Kidney epithelial cell (primary cell): ENCODE measurements around the gene FLVCR2. TPM values are rescaled to one million over a fixed set of nuclear protein-coding genes. Genes with fewer than 3 reads are reported as not detected.

Experiments used
- DNase-seq: peaks from one replicate; pipeline ENCODE4 v3.0.0-alpha.2; 2010; ENCODE audit warnings: low read depth
- H3K27me3 ChIP-seq: 2 replicates; pipeline ENCODE4 v1.6.0; 2011; ENCODE audit warnings: low read length; ENCODE audit not compliant: control insufficient read depth, insufficient read depth
- H3K36me3 ChIP-seq: 2 replicates; pipeline ENCODE4 v1.5.1; 2011; ENCODE audit warnings: low read length; ENCODE audit not compliant: control insufficient read depth, insufficient read depth
- H3K4me3 ChIP-seq: 2 replicates; pipeline ENCODE4 v1.5.1; 2011; ENCODE audit warnings: low read depth, mild to moderate bottlenecking, control low read depth, low read length
- CTCF ChIP-seq: IDR thresholded peaks from 2 replicates; pipeline ENCODE4 v1.5.1; 2011; ENCODE audit warnings: mild to moderate bottlenecking, moderate library complexity, low read length, control low read depth, inconsistent platforms; ENCODE audit not compliant: insufficient read depth, poor library complexity, severe bottlenecking
- total RNA-seq: library from RNA; depleted of rRNA; stranded (reverse); fragments of >200 nt; gene quantifications from 2 replicates; pipeline ENCODE4 v1.2.3, GENCODE V29; 2015

The FLVCR2 gene
- total RNA-seq, 1 donor from 2014 or later, result 0.75 TPM

GRCh38 chr14:75543253-75543652 lies 35.2 kb upstream of the FLVCR2 start:
- Histone ChIP-seq H3K4me3 (no peak overlapping the region), H3K36me3 (no peaks in the 10 kb centered on the region), H3K27me3 (no peaks in the 10 kb centered on the region)
- no peak for DNase-seq
- no peak for TF ChIP-seq CTCF

GRCh38 chr14:75543786-75544185 lies 34.6 kb upstream of the FLVCR2 start:
- TF ChIP-seq CTCF, result no peak
- H3K36me3 ChIP-seq, result no peaks in the 10 kb centered on the region
- DNase-seq, result no peak
- H3K27me3 ChIP-seq, result no peaks in the 10 kb centered on the region
- H3K4me3 ChIP-seq, result no peak overlapping the region

GRCh38 chr14:75545907-75546306 lies 32.5 kb upstream of the FLVCR2 start:
- no peaks in the 10 kb centered on the region for H3K36me3 ChIP-seq

GRCh38 chr14:75547552-75548250 lies 30.7 kb upstream of the FLVCR2 start:
- no peak for TF ChIP-seq CTCF
- Histone ChIP-seq H3K4me3 (no peak overlapping the region), H3K27me3 (no peaks in the 10 kb centered on the region), H3K36me3 (no peaks in the 10 kb centered on the region)
- no peak for DNase-seq

More at GRCh38 chr14:75545907-75546306, 32.5 kb upstream of the FLVCR2 start:
- TF ChIP-seq CTCF, result no peak
- H3K27me3 ChIP-seq, result no peaks in the 10 kb centered on the region
- no peak for DNase-seq
- no peak overlapping the region for H3K4me3 ChIP-seq

GRCh38 chr14:75548544-75548943 lies 29.9 kb upstream of the FLVCR2 start:
- Histone ChIP-seq H3K27me3 (no peaks in the 10 kb centered on the region), H3K36me3 (no peaks in the 10 kb centered on the region), H3K4me3 (no peak overlapping the region)
- DNase-seq, result no peak
- TF ChIP-seq CTCF, result no peak

GRCh38 chr14:75549169-75549568 lies 29.3 kb upstream of the FLVCR2 start:
- Histone ChIP-seq H3K4me3 (no peak overlapping the region), H3K27me3 (no peaks in the 10 kb centered on the region), H3K36me3 (no peaks in the 10 kb centered on the region)
- no peak for DNase-seq
- TF ChIP-seq CTCF, result no peak
